OCI-LY7 (cell line): ENCODE results near the gene MEST. TPM values are rescaled to one million over a fixed set of nuclear protein-coding genes. Genes with fewer than 3 reads are reported as not detected.

Experiments used
- BruUV-seq: library from RNA; stranded (reverse); fragments of 400-500 nt; replicated peaks from 2 replicates; lab custom pipeline; 2021; lab: Mats Ljungman, UMichigan
- CTCF ChIA-PET: fragments of 300-600 bp; sonication (Branson Sonifier 250); formaldehyde crosslinking; loops from one replicate; lab custom pipeline; 2022; ENCODE audit warnings: antibody characterized with exemption; ENCODE audit not compliant: unreplicated experiment; lab: Charles Lee
- POLR2A ChIA-PET: fragments of 300-600 bp; sonication (Branson Sonifier 250); formaldehyde crosslinking; loops from one replicate; lab custom pipeline; 2022; ENCODE audit warnings: antibody characterized with exemption; lab: Charles Lee
- DNase-seq: peaks from one replicate; pipeline ENCODE4 v3.0.0-alpha.2; 2015; ENCODE audit warnings: low spot score
- H2AFZ ChIP-seq: fragments of 200-600 bp; sonication (generic), shearing (Covaris generic); 2 replicates; pipeline ENCODE4 v1.6.1; 2014; ENCODE audit warnings: mild to moderate bottlenecking, antibody characterized with exemption, low read length, moderate library complexity
- H3K27ac ChIP-seq: fragments of 200-600 bp; sonication (generic); 2 replicates; pipeline ENCODE4 v1.5.1; 2014; ENCODE audit warnings: mixed run types, low read depth, mild to moderate bottlenecking, moderate library complexity, low read length, inconsistent platforms; ENCODE audit not compliant: poor library complexity, severe bottlenecking
- H3K36me3 ChIP-seq: fragments of 200-600 bp; sonication (generic); 2 replicates; pipeline ENCODE4 v1.6.1; 2014; ENCODE audit warnings: mild to moderate bottlenecking, antibody characterized with exemption, low read length, moderate library complexity, mixed read lengths; ENCODE audit not compliant: insufficient read depth
- H3K4me1 ChIP-seq: fragments of 200-600 bp; sonication (generic); 2 replicates; pipeline ENCODE4 v1.5.1; 2014; ENCODE audit warnings: mild to moderate bottlenecking, low read length; ENCODE audit not compliant: insufficient read depth, poor library complexity, severe bottlenecking
- H3K4me2 ChIP-seq: fragments of 200-600 bp; sonication (generic); 2 replicates; pipeline ENCODE4 v1.6.1; 2014; ENCODE audit warnings: mild to moderate bottlenecking, low read length
- H3K4me3 ChIP-seq: fragments of 200-600 bp; sonication (generic); 2 replicates; pipeline ENCODE4 v1.5.1; 2014; ENCODE audit warnings: mild to moderate bottlenecking, low read depth, low read length; ENCODE audit not compliant: poor library complexity, severe bottlenecking
- H3K79me2 ChIP-seq: fragments of 200-600 bp; sonication (generic); 2 replicates; pipeline ENCODE4 v1.6.1; 2016; ENCODE audit warnings: low read depth, mild to moderate bottlenecking, low read length, moderate library complexity, mixed read lengths; ENCODE audit not compliant: insufficient read depth
- H3K9me2 ChIP-seq: fragments of 200-600 bp; sonication (generic); 2 replicates; pipeline ENCODE4 v1.6.1; 2016; ENCODE audit warnings: mild to moderate bottlenecking, low read length, mixed read lengths; ENCODE audit not compliant: insufficient read depth
- H3K9me3 ChIP-seq: fragments of 200-600 bp; sonication (generic); 2 replicates; pipeline ENCODE4 v1.6.1; 2014; ENCODE audit warnings: mild to moderate bottlenecking, mixed run types, low read length, mixed read lengths
- H4K20me1 ChIP-seq: fragments of 200-600 bp; sonication (generic); 2 replicates; pipeline ENCODE4 v1.6.1; 2014; ENCODE audit warnings: mild to moderate bottlenecking, antibody characterized with exemption, low read length, moderate library complexity, mixed read lengths; ENCODE audit not compliant: insufficient read depth
- EZH2phosphoT487 ChIP-seq: fragments of 200-600 bp; sonication (generic); IDR thresholded peaks from 2 replicates; pipeline ENCODE4 v1.6.1; 2018; ENCODE audit warnings: low read depth, borderline replicate concordance, mild to moderate bottlenecking, mixed run types, antibody characterized with exemption, low read length, moderate library complexity, mixed read lengths
- intact Hi-C: fragments of 100-400 bp; cut with micrococcal nuclease; formaldehyde crosslinking; loops from one replicate; pipeline ENCODE4 v1.10.0; 2022; ENCODE audit not compliant: unreplicated experiment
- total RNA-seq, 2 experiments: library from RNA; depleted of rRNA in 1 of 2; stranded (reverse); fragments of >200 nt in 1 of 2; shearing (Covaris generic) in 1 of 2; gene quantifications; 2 replicates each; pipeline ENCODE4 v1.2.3, GENCODE V29; 2014 to 2022
- TF ChIP-seq, protein P1 (sequence below): fragments of 200-600 bp; sonication (generic); conservative IDR thresholded peaks from 2 replicates; pipeline ENCODE4 v1.5.1; 2014; ENCODE audit warnings: mild to moderate bottlenecking, antibody characterized with exemption, low read length, moderate library complexity, mixed read lengths

MEST gene
- total RNA-seq, 2 experiments from 2014 or later, result 1.5 to 5.2 TPM

DNA sequence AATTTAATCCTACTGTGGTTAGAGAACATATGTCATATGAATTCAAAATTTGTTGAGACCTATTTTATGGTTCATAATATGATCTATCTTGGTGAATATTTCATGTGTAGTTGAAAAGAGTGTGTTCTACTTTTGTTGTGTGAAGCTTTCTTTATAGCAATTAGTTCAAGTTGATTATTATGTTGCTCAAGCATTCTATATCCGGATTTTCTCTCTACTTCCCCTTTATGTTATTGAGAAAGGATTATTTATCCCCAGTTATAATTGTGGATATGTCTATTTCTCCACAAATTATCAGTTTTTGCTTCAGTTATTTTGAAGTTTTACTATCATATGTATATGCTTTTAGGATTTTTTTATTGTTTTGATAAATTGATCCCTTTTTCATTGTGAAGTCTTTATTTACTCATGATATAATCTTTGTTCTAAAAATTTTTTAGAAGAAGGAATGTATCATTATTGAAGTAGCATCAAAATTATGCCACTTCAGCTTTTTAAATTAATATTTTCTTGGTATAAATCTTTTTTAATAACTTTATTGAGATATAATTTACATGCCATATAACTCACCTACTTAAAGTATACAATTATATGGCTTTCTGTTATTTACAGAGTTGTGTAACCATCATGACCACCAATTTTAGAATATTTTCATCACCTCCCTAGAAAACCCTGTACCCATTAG lies 12.0 kb upstream of the MEST start:
- no peaks in the 10 kb centered on the region for H4K20me1 ChIP-seq

DNA sequence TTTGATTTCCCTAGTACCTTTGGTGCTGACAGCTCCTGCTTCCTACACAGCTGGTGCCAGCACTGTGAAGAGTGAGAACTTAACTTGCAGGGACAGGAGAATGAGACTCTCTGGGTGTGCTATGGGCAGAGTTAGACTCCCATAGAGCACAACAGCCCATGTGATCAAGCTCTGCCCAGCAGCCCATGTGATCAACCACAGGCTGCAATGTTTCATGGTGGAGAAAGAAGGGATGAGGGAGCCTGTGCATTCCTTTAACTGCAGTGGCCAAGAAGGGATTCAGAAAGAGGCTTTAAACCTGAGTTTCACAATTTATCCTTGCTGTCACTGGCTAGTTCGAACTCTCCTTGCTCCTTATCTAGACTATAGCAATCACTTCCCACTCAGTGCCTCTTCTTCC lies 10.0 kb upstream of the MEST start:
- Histone ChIP-seq H3K4me1 (peaks cover 5% of the 10 kb centered on the region), H3K9me2 (0 out of 2 replicates have a peak, but pooled peaks cover 3% of the 10 kb centered on the region), H4K20me1 (no peaks in the 10 kb centered on the region), H3K27ac (no peak overlapping the region), H3K36me3 (no peaks in the 10 kb centered on the region), H3K4me2 (no peak overlapping the region), H3K9me3 (no peaks in the 10 kb centered on the region), H3K4me3 (no peak overlapping the region), H3K79me2 (no peaks in the 10 kb centered on the region), H2AFZ (no peak overlapping the region)
- POLR2A ChIA-PET, result interaction anchor here (0.6 kb wide), 1 partner anchor 10 kb away, joined by 5 read pairs; no protein-coding TSS in a partner anchor
- BruUV-seq, result no TSS peak
- CTCF ChIA-PET, result no interaction called here
- DNase-seq, result no peak
- intact Hi-C loops, result no loop called here
- no peak for TF ChIP-seq EZH2phosphoT487
- TF ChIP-seq, protein P1, sequence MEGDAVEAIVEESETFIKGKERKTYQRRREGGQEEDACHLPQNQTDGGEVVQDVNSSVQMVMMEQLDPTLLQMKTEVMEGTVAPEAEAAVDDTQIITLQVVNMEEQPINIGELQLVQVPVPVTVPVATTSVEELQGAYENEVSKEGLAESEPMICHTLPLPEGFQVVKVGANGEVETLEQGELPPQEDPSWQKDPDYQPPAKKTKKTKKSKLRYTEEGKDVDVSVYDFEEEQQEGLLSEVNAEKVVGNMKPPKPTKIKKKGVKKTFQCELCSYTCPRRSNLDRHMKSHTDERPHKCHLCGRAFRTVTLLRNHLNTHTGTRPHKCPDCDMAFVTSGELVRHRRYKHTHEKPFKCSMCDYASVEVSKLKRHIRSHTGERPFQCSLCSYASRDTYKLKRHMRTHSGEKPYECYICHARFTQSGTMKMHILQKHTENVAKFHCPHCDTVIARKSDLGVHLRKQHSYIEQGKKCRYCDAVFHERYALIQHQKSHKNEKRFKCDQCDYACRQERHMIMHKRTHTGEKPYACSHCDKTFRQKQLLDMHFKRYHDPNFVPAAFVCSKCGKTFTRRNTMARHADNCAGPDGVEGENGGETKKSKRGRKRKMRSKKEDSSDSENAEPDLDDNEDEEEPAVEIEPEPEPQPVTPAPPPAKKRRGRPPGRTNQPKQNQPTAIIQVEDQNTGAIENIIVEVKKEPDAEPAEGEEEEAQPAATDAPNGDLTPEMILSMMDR, result no peak

More for the DNA sequence above, 12.0 kb upstream of the MEST start:
- 0 out of 2 replicates have a peak, but pooled peaks cover 3% of the 10 kb centered on the region for H3K9me2 ChIP-seq
- H2AFZ ChIP-seq, result no peak overlapping the region
- H3K4me1 ChIP-seq, result no peaks in the 10 kb centered on the region
- intact Hi-C loops, result no loop called here
- no TSS peak for BruUV-seq
- no peak for DNase-seq
- no peak overlapping the region for H3K27ac ChIP-seq
- H3K36me3 ChIP-seq, result no peaks in the 10 kb centered on the region
- no peaks in the 10 kb centered on the region for H3K79me2 ChIP-seq
- no peaks in the 10 kb centered on the region for H3K9me3 ChIP-seq
- ChIA-PET CTCF (no interaction called here), POLR2A (interaction anchor here (0.6 kb wide), 1 partner anchor 97 kb away, joined by 3 read pairs; no protein-coding TSS in a partner anchor)
- TF ChIP-seq EZH2phosphoT487, result no peak
- TF ChIP-seq, protein P1, result no peak
- H3K4me2 ChIP-seq, result no peak overlapping the region
- H3K4me3 ChIP-seq, result no peak overlapping the region

DNA sequence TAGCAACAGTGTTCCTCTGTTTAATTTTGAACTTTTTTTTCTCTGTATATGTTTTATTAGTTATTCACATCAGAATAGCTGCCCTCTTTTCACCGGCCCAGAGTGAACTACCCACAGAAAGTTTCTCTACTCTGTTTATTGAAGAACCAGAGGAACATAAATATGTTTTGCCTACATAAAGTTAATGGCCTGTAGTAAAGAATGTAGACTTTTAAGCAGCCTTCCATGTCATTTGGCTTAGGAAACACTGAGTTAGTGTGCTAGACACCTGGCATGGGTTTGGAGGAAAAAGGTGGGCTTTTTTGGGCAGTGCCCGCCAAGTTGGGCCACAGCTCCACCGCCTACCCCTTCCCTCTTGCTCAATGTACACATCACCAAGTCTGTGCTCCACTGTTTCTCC lies 8.9 kb upstream of the MEST start:
- Histone ChIP-seq H3K4me1 (peaks cover 5% of the 10 kb centered on the region), H3K36me3 (no peaks in the 10 kb centered on the region), H4K20me1 (no peaks in the 10 kb centered on the region), H3K79me2 (no peaks in the 10 kb centered on the region), H3K4me3 (no peak overlapping the region), H3K9me2 (0 out of 2 replicates have a peak, but pooled peaks cover 3% of the 10 kb centered on the region), H3K9me3 (no peaks in the 10 kb centered on the region), H2AFZ (no peak overlapping the region), H3K27ac (no peak overlapping the region), H3K4me2 (no peak overlapping the region)
- ChIA-PET POLR2A (interaction anchor here (0.6 kb wide), 1 partner anchor 23 kb away, joined by 3 read pairs; no protein-coding TSS in a partner anchor), CTCF (no interaction called here)
- no peak for DNase-seq
- no TSS peak for BruUV-seq
- no peak for TF ChIP-seq EZH2phosphoT487
- TF ChIP-seq, protein P1, result no peak
- intact Hi-C loops, result no loop called here
